SH-SY5Y (cell line): ENCODE results near the gene MAPK1IP1L.
A peak's percentile ranks its signal among the peaks of the same experiment; 100 is the strongest.

Experiments used
- GATA2 ChIP-seq: IDR thresholded peaks from 2 replicates; pipeline ENCODE4 v1.6.1; 2011; ENCODE audit warnings: mild to moderate bottlenecking, low read depth, low read length
- GATA3 ChIP-seq: IDR thresholded peaks from 2 replicates; pipeline ENCODE4 v1.6.1; 2011; ENCODE audit warnings: low read depth, mild to moderate bottlenecking, low read length, moderate library complexity

MAPK1IP1L gene

DNA sequence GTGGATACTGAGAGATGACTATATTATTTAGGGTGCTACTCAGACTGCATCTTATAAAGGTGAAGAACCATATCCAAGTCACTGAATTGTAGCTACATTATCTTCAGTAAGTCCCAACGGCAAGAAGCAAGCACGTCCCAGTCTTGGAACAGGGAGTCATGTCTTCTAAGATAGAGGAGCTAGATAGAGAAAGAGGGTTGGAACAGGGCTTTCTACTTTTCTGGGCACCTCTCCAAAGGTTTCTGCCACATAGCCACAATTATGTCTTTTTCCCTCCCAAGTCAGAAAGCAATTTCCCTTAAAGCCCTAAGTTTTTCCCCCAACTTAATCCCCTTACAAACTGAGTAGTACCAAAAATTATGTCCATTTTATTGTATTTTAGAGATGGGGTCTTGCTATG lies 22.4 kb downstream of the MAPK1IP1L start:
- TF ChIP-seq GATA3 (no peak), GATA2 (no peak)

DNA sequence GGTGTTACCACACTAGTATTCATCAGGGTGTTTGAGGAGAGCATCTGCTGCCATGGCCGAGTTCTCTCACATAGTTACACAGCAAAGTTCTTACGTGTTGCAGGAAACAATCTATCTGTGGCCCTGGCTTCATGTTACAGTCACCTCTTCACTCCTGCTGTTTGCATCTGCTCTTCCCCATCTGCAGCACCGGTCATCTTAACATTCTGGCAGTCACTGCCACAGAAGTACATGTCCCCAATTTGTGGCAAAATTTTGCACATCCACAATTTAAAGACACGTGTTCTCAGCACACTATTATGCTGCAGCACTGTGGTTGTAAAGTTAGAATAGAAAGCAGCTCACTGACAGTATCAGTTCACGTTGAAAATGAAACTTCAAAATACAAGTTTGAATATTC lies 23.2 kb downstream of the MAPK1IP1L start:
- no peak for TF ChIP-seq GATA2
- no peak for TF ChIP-seq GATA3

DNA sequence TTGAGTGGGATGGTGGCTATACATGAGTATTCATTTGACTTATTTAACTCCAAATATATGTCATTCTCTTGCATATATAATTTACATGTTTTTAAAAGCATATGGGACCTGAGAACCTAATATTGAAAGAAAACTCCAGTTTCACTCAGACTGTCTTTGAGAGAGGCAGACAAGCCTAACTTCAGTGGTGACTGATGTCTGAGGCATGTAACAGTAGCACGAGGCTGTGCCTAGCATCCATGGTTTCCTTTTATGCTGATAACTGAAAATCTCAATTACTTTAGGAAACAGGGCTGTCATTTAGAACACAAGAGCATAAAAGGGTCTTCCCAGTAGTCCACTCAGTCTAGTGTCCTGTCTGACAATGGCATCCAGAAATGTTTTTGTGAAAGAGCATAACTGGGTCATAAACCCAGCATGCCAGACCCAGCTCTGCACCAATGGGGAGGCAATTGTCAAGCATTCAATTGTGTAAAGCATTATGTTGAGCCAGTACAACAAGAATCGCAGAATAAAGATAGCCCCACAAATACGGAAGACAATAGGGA lies 24.3 kb downstream of the MAPK1IP1L start:
- TF ChIP-seq GATA2 = no peak
- no peak for TF ChIP-seq GATA3

DNA sequence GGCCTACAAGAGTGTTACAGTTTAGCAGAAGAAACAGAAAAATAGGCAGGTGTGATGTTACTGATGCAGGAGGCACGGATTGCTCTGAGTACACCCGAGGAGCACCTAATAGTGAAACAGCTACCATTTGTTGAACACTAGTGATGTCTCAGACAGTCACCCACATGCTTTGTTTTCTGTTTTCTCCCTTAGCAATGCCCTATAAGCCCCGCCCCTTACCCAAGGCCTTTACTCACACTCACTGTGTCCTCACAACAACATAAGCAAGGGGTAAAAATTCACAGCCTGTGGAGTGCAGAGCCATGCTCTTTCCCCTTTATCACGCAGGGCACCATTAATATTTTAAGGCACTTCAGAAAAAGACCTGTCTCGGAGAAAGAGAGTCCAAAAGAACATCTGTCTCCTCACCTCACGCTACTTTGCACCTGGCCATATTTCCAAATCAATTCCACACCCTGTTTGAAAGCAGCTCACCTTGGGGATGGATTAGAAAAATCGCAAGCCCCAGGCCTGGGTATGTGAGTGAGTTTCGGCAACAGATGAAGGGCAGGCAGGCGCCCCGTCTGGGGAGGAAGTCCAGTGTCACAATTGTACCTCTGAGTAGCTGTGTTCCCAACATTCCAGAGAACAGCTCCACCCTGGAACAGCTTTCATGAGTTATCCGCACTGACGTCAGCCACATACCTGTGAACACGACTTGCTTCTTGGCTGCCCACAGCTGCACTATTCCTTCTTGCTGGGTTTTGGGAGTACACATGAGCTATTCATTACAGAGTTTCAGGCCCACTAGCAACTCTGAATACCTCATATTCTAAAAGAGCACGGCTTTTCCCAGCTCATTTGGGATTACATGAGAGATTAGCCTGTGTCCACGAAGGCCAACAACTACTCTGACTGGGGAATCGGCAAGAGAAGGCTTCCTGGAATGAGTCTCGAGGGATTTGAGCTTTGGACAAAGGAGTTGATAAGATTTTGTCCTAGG lies 26.0 kb downstream of the MAPK1IP1L start:
- TF ChIP-seq GATA2 = no peak
- no peak for TF ChIP-seq GATA3

DNA sequence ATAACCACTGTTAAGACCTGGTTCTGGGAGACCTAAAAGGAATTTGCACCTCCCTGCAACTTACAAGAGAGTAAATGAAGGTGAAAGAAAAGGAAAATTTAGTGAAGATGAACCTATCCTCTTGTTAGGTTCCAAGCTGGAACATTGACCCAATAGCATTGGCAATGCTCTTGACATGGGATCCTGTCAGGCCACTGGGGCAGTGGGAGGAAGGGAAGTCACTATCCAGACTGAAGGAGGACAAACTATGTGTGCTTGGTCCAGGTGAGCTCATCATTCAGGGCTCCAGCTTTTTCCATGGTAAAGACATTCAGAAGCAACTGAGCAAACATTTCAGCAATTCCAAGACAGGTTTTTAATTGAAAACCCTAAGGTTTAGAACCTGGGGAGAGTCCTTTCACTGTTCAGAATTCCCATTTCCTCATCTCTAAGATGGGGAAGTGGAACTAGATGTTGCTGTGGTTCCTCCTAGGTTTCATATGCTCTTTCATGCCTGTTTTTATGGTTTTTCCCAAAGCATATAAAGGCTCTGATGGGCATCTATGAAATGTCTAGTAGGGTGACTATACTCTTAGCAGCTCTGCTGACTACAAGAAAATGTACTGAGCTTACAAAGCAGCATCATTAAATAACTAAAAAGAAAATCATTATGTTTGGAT lies 33.1 kb downstream of the MAPK1IP1L start:
- TF ChIP-seq GATA2 (no peak), GATA3 (no peak)

DNA sequence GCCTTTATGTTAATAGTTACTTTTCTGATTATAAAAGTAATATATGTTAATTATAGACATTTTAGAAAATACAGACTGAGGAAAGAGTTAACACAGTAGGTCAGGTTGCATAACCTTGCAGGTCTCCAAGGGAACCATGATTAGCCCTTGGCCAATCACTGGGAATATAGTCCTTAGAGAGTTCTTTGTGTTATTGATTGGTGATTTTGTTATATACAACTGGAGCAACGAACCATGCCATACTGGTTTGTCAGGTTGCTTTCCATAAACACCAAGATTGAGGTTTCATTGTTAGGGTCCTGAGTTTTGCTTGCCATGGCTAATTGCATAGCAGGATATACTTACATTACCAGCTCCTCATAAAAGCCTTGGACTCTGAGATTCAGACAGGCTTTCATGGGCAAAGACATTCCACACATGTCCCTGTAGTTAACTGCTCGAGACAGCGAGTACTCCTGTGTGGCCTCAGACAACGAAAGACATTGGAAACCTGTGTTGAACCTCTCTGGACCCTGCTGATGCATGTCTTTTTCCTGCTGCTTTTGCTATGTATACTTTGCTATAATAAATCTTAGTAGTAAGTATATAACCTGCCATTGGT lies 33.7 kb downstream of the MAPK1IP1L start:
- TF ChIP-seq GATA2 (no peak), GATA3 (no peak)

DNA sequence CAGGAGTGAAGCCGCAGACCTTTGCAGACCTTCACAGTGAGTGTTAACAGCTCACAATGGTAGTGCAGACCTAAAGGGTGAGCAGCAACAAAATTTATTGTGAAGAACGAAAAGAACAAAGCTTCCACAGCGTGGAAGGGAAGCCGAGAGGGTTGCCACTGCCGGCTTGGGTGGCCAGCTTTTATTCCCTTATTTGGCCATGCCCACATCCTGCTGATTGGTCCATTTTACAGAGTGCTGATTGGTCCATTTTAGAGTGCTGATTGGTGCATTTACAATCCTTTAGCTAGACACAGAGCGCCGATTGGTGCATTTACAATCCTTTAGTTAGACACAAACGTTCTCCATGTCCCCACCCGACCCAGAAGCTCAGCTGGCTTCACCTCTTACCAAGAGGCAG lies 35.5 kb downstream of the MAPK1IP1L start:
- TF ChIP-seq GATA2 = no peak
- TF ChIP-seq GATA3 = no peak

DNA sequence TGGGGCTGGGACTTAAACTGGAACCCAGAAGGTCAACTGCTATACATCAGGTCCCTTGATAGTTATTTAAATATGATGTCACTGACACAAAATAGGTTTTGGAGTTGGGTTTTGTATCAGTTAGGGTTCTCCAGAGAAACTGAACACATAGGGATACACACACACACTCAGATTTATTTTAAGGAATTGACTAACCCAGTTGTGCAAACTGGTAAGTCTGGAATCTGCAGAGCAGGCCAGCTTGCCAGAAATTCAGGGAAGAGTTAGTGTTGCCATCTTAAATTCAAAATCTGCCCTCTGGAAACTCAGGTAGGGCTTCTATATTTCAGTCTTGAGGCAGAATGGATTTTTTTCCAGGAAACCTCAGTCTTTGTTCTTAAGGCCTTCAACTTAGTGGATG lies 36.9 kb downstream of the MAPK1IP1L start:
- TF ChIP-seq GATA2 = no peak
- no peak for TF ChIP-seq GATA3

DNA sequence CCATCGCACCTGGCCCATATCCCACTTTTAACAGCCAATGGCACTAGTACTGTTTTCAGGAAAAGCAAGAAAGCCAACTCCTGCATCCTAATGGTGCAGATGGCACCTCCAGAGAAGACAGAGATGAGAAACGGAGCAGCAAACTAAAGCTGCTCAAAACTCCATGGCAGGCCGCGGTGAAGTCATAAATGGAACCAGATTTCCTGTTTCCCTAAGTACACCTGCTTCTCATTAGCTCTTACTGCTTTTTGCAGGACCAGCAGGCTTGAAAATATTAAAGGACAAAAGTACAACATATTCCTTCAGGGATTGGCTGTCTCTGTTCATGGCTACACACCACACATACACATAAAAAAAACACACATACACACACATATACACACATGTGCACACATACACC lies 40.9 kb downstream of the MAPK1IP1L start:
- TF ChIP-seq GATA3 = no peak
- TF ChIP-seq GATA2 = no peak

DNA sequence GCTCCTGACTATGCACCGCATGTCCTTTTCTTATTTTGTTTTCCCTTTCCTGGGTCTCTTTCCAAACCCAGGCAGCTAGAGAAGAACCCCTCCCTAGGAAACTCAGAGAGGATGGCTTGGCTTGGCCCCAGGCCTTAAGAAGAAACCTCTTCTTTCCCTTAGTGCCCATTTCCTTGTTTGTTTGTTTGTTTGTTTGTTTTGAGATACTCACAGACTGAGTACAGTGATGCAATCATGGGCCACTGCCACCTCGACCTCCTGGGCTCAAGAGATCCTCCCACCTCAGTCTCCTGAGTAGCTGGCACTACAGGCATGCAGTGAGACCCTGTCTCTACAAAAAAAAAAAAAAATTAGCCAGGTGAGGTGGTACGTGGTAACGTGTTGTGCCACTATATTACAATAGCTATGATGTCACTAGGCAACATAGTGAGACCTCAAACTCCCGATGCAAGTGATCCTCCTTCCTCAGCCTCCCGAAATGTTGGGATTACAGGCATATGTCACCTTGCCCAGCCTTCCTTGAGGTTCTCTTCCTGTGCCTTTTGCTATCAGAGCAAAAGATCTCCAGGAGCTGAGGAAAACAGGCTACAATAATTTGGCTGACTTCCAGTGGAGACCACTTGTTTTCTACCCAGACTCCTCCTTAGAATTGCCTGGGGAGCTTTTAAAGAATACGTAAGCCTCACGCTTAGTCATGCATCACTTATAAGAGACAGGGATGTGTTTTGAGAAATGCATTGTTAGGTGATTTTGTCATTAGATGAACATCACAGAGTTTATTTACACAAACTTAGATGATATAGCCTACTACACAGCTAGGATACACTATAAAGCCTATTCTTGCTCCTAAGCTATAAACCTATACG lies 43.1 kb downstream of the MAPK1IP1L start:
- TF ChIP-seq GATA3 (no peak), GATA2 (peak; percentile 65)

DNA sequence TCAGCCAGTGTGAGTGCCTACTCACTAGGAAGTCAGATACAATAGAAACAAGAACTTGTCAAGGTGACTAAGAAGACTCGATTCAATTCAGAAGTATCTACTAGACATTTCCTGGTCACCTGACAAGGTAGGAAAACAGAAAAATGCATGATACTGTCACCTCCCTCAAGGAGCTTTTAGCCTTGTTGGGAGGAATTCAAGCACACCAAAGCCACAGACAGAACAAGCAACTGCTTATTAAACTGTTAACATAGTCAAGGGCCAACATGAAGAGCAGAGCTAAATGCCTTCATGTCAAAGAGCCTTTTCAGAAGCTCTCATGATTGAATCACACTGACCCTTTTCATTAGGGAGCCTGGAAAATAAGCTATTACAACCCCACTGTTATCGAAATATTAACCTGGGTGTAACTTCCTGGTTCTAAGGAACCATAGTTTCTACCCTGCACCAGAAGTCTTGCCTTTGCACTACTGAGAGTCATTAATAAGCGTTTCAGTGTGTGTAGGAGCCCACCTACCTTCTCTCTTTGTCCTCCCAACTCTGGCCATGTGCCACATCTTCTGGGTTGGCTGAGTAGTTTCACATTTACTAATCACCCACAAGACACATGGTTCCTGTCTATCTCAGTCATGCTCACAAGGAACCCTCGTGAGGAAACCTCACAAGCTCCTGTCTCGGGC lies 46.6 kb downstream of the MAPK1IP1L start:
- TF ChIP-seq GATA2 (no peak), GATA3 (no peak)

DNA sequence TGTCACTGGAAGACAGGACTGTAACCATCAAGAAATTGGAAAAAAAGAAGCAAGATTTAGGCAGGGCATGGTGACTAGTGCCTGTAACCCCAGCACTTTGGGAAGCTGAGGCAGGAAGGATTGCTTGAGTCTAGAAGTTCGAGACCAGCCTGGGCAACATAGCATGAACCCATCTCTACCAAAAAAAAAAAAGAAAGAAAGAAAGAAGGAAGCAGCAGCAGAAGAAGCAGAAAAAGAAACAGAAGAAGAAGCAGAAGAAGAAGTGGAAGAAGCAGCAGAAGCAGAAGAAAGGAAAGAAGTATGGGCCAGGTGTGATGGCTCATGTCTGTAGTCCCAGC lies 47.1 kb downstream of the MAPK1IP1L start:
- TF ChIP-seq GATA2 (no peak), GATA3 (no peak)

DNA sequence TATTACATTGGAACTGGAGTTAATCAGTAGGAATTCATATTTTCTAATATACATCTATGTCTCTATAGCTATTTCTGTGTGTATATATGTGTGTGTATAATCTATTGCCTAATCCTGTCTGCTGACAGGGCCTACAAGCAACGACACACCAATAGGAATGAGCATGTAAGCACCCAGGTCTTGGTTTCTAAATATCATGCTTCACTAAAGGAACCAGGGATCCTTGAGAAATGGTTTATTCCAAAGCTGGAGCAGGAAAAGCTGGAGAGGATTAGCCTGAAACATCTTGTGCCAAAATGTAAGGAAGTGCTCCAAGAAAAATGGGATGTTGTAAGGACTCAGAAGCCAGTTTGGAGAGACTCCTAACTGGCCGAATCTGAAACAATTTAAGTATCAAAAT lies 48.3 kb downstream of the MAPK1IP1L start:
- no peak for TF ChIP-seq GATA2
- no peak for TF ChIP-seq GATA3
